HG03575 (cell line): ENCODE data around the gene SLCO4A1.
"Not testable (repeated sequence)": the region's sequence is repeated elsewhere in the genome, so short reads cannot be mapped to it uniquely, and the experiment has no call there.

Experiments used
- ATAC-seq: cut with Tn5 transposase; IDR thresholded peaks from one replicate; pipeline ENCODE4 v1.9.1; 2021; ENCODE audit not compliant: unreplicated experiment, insufficient number of reproducible peaks, low FRiP score; ENCODE audit errors: extremely low read depth

Gene SLCO4A1

GRCh38 chr20:62621251-62622110 is 20.8 kb upstream of the SLCO4A1 start:
- no peak for ATAC-seq

GRCh38 chr20:62622178-62622876 is 20.0 kb upstream of the SLCO4A1 start:
- no peak for ATAC-seq

GRCh38 chr20:62622877-62623487 is 19.3 kb upstream of the SLCO4A1 start:
- no peak for ATAC-seq

- ATAC-seq: no peak
Observed at GRCh38 chr20:62623488-62624324, 18.6 kb upstream of the SLCO4A1 start.

- no peak for ATAC-seq
Observed at GRCh38 chr20:62624325-62624690, 18.0 kb upstream of the SLCO4A1 start.

- no peak for ATAC-seq
Observed at GRCh38 chr20:62624719-62625453, 17.4 kb upstream of the SLCO4A1 start.

- ATAC-seq: no peak
Observed at GRCh38 chr20:62625516-62625915, 16.8 kb upstream of the SLCO4A1 start.

GRCh38 chr20:62625921-62626547 is 16.3 kb upstream of the SLCO4A1 start:
- ATAC-seq: no peak

- ATAC-seq: not testable (repeated sequence)
Observed at GRCh38 chr20:62627425-62627824, 14.9 kb upstream of the SLCO4A1 start.

GRCh38 chr20:62627901-62628612 is 14.2 kb upstream of the SLCO4A1 start:
- ATAC-seq: no peak

- ATAC-seq: no peak
Observed at GRCh38 chr20:62628691-62629090, 13.6 kb upstream of the SLCO4A1 start.

- ATAC-seq: no peak
Observed at GRCh38 chr20:62629864-62630470, 12.3 kb upstream of the SLCO4A1 start.

GRCh38 chr20:62631336-62632308 is 10.7 kb upstream of the SLCO4A1 start:
- ATAC-seq: no peak

GRCh38 chr20:62632575-62633090 is 9.7 kb upstream of the SLCO4A1 start:
- ATAC-seq: no peak

GRCh38 chr20:62633598-62634329 is 8.5 kb upstream of the SLCO4A1 start:
- ATAC-seq: no peak
